Kidney epithelial cell (primary cell): Measurements from ENCODE around the gene SKAP2. TPM values are rescaled to one million over a fixed set of nuclear protein-coding genes. Genes with fewer than 3 reads are reported as not detected.

ENCODE experiments used
- DNase-seq: peaks from one replicate; pipeline ENCODE4 v3.0.0-alpha.2; 2010; ENCODE audit warnings: low read depth
- H3K27me3 ChIP-seq: 2 replicates; pipeline ENCODE4 v1.6.0; 2011; ENCODE audit warnings: low read length; ENCODE audit not compliant: control insufficient read depth, insufficient read depth
- H3K36me3 ChIP-seq: 2 replicates; pipeline ENCODE4 v1.5.1; 2011; ENCODE audit warnings: low read length; ENCODE audit not compliant: control insufficient read depth, insufficient read depth
- H3K4me3 ChIP-seq: 2 replicates; pipeline ENCODE4 v1.5.1; 2011; ENCODE audit warnings: low read depth, mild to moderate bottlenecking, control low read depth, low read length
- total RNA-seq: library from RNA; depleted of rRNA; stranded (reverse); fragments of >200 nt; gene quantifications from 2 replicates; pipeline ENCODE4 v1.2.3, GENCODE V29; 2015
- TF ChIP-seq, protein P1 (sequence below): IDR thresholded peaks from 2 replicates; pipeline ENCODE4 v1.5.1; 2011; ENCODE audit warnings: mild to moderate bottlenecking, moderate library complexity, low read length, control low read depth, inconsistent platforms; ENCODE audit not compliant: insufficient read depth, poor library complexity, severe bottlenecking

SKAP2 gene, protein sequence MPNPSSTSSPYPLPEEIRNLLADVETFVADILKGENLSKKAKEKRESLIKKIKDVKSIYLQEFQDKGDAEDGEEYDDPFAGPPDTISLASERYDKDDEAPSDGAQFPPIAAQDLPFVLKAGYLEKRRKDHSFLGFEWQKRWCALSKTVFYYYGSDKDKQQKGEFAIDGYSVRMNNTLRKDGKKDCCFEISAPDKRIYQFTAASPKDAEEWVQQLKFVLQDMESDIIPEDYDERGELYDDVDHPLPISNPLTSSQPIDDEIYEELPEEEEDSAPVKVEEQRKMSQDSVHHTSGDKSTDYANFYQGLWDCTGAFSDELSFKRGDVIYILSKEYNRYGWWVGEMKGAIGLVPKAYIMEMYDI
- total RNA-seq, result 22.0 and 35.6 TPM in 2 replicates

DNA sequence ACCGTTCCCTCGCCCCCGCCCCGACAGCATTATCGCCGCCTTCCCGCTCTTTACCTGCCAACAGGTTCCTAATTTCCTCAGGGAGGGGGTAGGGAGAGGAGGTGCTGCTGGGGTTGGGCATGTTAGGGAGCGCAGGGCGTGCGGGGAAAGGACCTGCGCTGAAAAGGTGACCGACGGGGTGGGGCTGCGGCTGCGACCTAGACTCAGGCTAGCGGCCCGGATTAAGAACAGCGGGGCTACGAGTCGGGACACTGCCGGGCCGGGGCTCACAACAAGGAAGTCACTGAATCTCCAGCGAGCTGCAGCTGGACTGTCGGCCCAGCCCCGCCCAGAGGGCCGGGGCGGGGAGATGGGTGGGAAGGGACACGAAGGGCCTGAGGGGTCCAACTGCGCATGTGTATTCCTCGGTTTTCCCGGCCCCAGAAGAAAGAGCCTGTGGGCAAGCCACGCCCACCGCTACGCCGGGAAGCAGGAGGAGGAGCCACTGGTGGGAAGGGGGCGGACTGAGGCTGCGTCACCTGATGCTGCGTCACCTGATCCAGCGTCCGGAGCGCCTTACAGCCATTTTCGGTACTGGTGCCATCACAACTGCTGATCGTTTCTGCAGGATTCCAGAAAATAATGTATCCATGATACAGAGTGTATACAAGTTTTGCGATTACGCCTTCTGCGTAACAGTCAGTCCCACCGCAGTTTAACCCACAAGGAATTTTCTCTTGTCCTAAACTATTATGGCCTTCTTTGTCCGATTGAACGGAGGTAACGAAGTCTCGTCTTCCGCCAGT, at the start of gene SKAP2:
TSS of gene SKAP2 (minus strand) at position 282 of the 785 bp plus-strand sequence. CDS start at position 121, 161 bp downstream.
- Histone ChIP-seq H3K36me3 (no peaks in the 10 kb centered on the region), H3K4me3 (peak within 1 kb of the TSS; percentile 86), H3K27me3 (no peaks in the 10 kb centered on the region)
- DNase-seq, result peak; percentile 95
- TF ChIP-seq, protein P1, sequence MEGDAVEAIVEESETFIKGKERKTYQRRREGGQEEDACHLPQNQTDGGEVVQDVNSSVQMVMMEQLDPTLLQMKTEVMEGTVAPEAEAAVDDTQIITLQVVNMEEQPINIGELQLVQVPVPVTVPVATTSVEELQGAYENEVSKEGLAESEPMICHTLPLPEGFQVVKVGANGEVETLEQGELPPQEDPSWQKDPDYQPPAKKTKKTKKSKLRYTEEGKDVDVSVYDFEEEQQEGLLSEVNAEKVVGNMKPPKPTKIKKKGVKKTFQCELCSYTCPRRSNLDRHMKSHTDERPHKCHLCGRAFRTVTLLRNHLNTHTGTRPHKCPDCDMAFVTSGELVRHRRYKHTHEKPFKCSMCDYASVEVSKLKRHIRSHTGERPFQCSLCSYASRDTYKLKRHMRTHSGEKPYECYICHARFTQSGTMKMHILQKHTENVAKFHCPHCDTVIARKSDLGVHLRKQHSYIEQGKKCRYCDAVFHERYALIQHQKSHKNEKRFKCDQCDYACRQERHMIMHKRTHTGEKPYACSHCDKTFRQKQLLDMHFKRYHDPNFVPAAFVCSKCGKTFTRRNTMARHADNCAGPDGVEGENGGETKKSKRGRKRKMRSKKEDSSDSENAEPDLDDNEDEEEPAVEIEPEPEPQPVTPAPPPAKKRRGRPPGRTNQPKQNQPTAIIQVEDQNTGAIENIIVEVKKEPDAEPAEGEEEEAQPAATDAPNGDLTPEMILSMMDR, result no peak

DNA sequence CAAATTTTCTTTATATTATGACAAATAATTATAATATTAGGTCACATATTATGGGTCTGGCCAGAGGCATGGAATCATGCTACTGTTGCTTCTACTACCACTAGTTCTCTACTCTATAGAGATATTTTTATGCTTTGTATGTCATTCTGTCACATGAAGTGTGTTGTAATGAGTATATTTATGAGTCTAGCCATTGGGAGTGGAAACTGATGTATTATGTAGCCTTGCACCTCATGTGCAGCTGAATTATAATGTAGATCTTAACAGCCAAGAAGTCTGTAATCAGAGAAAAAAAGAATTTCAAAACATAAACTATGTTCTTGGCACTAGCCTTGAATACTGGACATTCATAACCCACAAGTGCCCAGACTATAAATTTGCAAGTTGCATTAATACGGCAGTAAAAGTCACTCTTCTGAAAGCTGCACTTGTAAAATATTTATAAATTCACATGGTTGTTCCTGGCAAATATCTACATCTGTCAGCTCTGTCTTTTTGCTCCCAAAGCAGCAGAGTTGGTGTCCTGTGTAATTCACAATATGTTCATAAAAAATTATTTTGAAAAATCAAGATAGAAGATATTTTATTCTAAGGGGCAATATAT, 48.6 kb upstream of the SKAP2 start:
- Histone ChIP-seq H3K36me3 (no peaks in the 10 kb centered on the region), H3K4me3 (no peak overlapping the region), H3K27me3 (no peaks in the 10 kb centered on the region)
- no peak for DNase-seq
- TF ChIP-seq, protein P1, result no peak

DNA sequence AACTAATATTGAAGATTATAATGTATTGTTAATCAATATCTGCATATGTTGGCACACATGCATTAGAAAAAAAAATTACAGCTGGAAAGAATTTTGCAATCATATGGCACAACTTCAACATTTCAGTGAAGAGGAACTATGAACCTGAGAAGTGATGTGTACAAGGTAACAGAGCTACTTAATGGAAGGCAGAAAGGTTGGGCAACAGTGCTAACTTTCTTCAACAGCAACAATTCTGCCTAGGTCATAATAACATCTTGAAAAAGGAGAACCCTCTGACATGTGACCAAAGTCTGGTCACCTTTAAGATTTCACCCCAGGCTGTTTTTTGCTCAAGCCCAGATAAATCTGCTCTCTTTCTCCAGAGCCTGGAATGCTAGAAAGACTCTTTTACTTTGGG, 47.9 kb upstream of the SKAP2 start:
- no peak for DNase-seq
- Histone ChIP-seq H3K36me3 (no peaks in the 10 kb centered on the region), H3K4me3 (no peak overlapping the region), H3K27me3 (no peaks in the 10 kb centered on the region)
- TF ChIP-seq, protein P1, result no peak

DNA sequence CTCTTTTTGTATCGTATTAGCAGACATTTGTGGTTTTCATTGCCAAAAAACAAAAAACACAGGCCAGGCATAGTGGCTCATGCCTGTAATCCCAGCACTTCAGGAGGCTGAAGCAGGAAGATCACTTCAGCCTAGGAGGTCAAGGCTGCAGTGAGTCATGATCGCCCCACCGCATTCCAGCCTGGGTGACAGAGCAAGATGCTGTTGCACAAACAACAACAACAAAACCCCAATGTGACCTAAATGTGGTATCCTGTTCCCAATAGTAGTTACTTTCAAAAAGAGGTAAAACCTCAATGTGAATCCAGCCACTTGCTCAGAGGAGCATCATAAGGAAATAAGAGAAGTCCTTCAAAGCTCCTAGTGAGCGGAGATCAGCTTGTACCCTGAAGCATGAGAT, 45.8 kb upstream of the SKAP2 start:
- DNase-seq, result peak; percentile 26
- Histone ChIP-seq H3K4me3 (no peak overlapping the region), H3K27me3 (no peaks in the 10 kb centered on the region), H3K36me3 (no peaks in the 10 kb centered on the region)
- TF ChIP-seq, protein P1, result no peak

DNA sequence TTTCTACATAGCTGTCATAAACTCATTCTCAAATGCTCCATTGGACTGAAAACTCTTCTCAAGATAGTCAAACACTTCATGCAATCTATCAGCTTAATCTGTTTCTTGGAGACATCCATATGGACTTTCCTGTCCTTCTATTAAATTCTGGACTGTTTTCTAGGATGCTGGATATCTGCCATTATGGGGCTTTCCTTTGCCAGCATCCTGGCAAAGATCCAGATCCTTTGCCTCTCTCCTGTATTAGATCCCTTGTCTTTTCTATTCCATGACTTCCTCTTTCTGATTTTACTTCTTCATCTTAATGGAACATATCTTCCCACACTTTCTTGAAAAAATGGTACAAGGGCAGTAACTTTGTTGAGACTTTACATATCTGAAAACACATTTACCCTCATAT, 35.9 kb upstream of the SKAP2 start:
- no peaks in the 10 kb centered on the region for H3K36me3 ChIP-seq
- H3K27me3 ChIP-seq, result no peaks in the 10 kb centered on the region
- DNase-seq, result no peak
- H3K4me3 ChIP-seq, result no peak overlapping the region
- TF ChIP-seq, protein P1, result no peak
